ENCODE data around the gene RAD54L. TPM values are rescaled to one million over a fixed set of nuclear protein-coding genes. Genes with fewer than 3 reads are reported as not detected.

Gene RAD54L
- total and polyA plus RNA-seq, 10 of the 15 experiments (the other 5 are each of a cell fraction or from before 2014, with no cell fraction given) = 12.9 to 54.2 (median 23.6) TPM

DNA sequence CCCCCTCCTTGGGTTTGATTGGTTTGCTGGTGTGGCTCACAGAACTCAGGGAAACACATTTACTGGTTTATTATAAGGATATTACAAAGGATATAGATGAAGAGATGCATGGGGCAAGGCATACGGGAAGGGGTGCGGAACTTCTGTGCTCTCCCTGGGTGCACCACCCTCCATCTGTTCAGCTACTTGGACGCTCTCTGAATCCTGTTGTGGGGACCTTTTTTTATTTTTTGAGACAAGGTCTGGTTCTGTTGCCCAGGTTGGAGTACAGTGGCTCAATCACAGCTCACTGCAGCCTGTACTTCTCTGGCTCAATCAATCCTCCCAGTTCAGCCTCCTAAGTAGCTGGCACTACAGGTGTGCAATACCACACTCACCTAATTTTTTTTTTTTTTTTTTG is 37.0 kb upstream of the RAD54L start:
- ChIA-PET SMC1A (ENCODE audit: uncharacterized antibody, unreplicated experiment) (no interaction called here), RAD21 (ENCODE audit: unreplicated experiment) (no interaction called here), CTCF (interaction anchor here (0.9 to 1.5 kb wide), 3 partner anchors 13 to 53 kb away, joined by 3 to 7 read pairs (median 4); no protein-coding TSS in a partner anchor), POLR2A (no interaction called here)
- in situ Hi-C loops (cut with MboI) = no loop called here
- DNase-seq (ENCODE audit: low read depth, low spot score) (no peak), FAIRE-seq (no peak), ATAC-seq (no peak)
- Histone ChIP-seq H3K4me2 (ENCODE audit: control insufficient read depth, insufficient read depth) (no peak overlapping the region), H3K9me3 (replicated peaks; ENCODE audit: control insufficient read depth, insufficient read depth, low read length) (no peaks in the 10 kb centered on the region), H3K9ac (ENCODE audit: control insufficient read depth, insufficient read depth, low read length) (no peak overlapping the region), H2AFZ (ENCODE audit: control insufficient read depth, low read depth, low read length) (no peak overlapping the region), H3K27ac (ENCODE audit: control insufficient read depth, insufficient read depth) (no peak overlapping the region), H3K4me3 (no peak overlapping the region), H3K36me3 (ENCODE audit: control insufficient read depth in 2 of 2, insufficient read depth in 2 of 2, low read length in 1 of 2) (no peaks in the 10 kb centered on the region), H3K4me1 (ENCODE audit: control insufficient read depth, insufficient read depth, low read length) (no peaks in the 10 kb centered on the region), H3K27me3 (replicated peaks in 1 of 2; ENCODE audit: control insufficient read depth in 2 of 2, insufficient read depth in 2 of 2, low read length in 1 of 2) (no peaks in the 10 kb centered on the region), H4K20me1 (ENCODE audit: control insufficient read depth, insufficient read depth) (no peaks in the 10 kb centered on the region), H3K79me2 (ENCODE audit: control insufficient read depth, insufficient read depth, low read length) (no peaks in the 10 kb centered on the region)
- no peak for TF ChIP-seq YBX1 (IDR thresholded peaks at IDR 0.05)
- no TSS peak for BruUV-seq (replicated peaks)
- WGBS (ENCODE audit: insufficient coverage, insufficient replicate concordance, low lambda C conversion rate, missing lambda C conversion rate) = 67% methylated on average over 3 of the region's 3 CpGs
- intact Hi-C loops (cut with micrococcal nuclease; ENCODE audit: unreplicated experiment) = no loop called here

DNA sequence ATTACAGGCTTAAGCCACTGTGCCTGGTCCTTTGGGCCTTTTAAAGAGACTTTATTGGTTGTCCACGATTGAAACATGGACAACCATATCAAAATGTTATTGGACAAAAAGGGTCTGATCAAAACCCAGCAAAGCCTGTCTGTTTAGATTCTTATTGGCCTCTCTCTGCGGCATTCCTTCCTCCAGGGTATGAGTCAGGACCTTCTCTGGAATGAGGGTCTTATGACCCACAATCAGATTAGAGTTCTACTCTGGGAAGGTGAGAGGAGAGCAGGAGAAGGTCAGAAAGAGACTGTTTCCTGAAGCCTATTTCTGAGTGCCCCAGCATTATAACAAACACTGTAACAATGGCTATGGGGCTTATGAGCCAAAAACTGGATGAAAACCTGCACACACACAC is 36.5 kb upstream of the RAD54L start:
- no peaks in the 10 kb centered on the region for H3K36me3 ChIP-seq (ENCODE audit: control insufficient read depth in 2 of 2, insufficient read depth in 2 of 2, low read length in 1 of 2)
- BruUV-seq (replicated peaks) = no TSS peak
- DNase-seq (ENCODE audit: low read depth, low spot score) (no peak), FAIRE-seq (no peak), ATAC-seq (no peak)
- WGBS (ENCODE audit: insufficient coverage, insufficient replicate concordance, low lambda C conversion rate, missing lambda C conversion rate) = 50% methylated on average over 2 of the region's 2 CpGs
- ChIA-PET POLR2A (no interaction called here), CTCF (no interaction called here), SMC1A (ENCODE audit: uncharacterized antibody, unreplicated experiment) (no interaction called here), RAD21 (ENCODE audit: unreplicated experiment) (no interaction called here)
- no peak overlapping the region for H2AFZ ChIP-seq (ENCODE audit: control insufficient read depth, low read depth, low read length)
- in situ Hi-C loops (cut with MboI) = no loop called here
- intact Hi-C loops (cut with micrococcal nuclease; ENCODE audit: unreplicated experiment) = no loop called here
- H3K4me1 ChIP-seq (ENCODE audit: control insufficient read depth, insufficient read depth, low read length) = no peaks in the 10 kb centered on the region
- H3K79me2 ChIP-seq (ENCODE audit: control insufficient read depth, insufficient read depth, low read length) = no peaks in the 10 kb centered on the region
- no peak overlapping the region for H3K4me2 ChIP-seq (ENCODE audit: control insufficient read depth, insufficient read depth)
- H4K20me1 ChIP-seq (ENCODE audit: control insufficient read depth, insufficient read depth) = no peaks in the 10 kb centered on the region
- no peaks in the 10 kb centered on the region for H3K27me3 ChIP-seq (replicated peaks in 1 of 2; ENCODE audit: control insufficient read depth in 2 of 2, insufficient read depth in 2 of 2, low read length in 1 of 2)
- no peaks in the 10 kb centered on the region for H3K9me3 ChIP-seq (replicated peaks; ENCODE audit: control insufficient read depth, insufficient read depth, low read length)
- H3K9ac ChIP-seq (ENCODE audit: control insufficient read depth, insufficient read depth, low read length) = no peak overlapping the region
- TF ChIP-seq WRNIP1 (IDR thresholded peaks at IDR 0.05; ENCODE audit: borderline replicate concordance, low read depth, low read length) (no peak), TCF3 (IDR thresholded peaks at IDR 0.05; ENCODE audit: borderline replicate concordance, insufficient read depth, low read depth, low read length) (no peak), CHD4 (IDR thresholded peaks at IDR 0.05) (no peak), HDAC2 (IDR thresholded peaks at IDR 0.05) (no peak), MEF2B (IDR thresholded peaks at IDR 0.05; ENCODE audit: partially characterized antibody, poor library complexity, severe bottlenecking) (no peak), NFXL1 (IDR thresholded peaks at IDR 0.05; ENCODE audit: borderline replicate concordance) (no peak), MTA2 (IDR thresholded peaks at IDR 0.05; ENCODE audit: low read depth) (no peak), NR2C1 (IDR thresholded peaks at IDR 0.05) (no peak), HCFC1 (IDR thresholded peaks at IDR 0.05; ENCODE audit: low read length) (no peak)
- TF ChIP-seq, protein P1, sequence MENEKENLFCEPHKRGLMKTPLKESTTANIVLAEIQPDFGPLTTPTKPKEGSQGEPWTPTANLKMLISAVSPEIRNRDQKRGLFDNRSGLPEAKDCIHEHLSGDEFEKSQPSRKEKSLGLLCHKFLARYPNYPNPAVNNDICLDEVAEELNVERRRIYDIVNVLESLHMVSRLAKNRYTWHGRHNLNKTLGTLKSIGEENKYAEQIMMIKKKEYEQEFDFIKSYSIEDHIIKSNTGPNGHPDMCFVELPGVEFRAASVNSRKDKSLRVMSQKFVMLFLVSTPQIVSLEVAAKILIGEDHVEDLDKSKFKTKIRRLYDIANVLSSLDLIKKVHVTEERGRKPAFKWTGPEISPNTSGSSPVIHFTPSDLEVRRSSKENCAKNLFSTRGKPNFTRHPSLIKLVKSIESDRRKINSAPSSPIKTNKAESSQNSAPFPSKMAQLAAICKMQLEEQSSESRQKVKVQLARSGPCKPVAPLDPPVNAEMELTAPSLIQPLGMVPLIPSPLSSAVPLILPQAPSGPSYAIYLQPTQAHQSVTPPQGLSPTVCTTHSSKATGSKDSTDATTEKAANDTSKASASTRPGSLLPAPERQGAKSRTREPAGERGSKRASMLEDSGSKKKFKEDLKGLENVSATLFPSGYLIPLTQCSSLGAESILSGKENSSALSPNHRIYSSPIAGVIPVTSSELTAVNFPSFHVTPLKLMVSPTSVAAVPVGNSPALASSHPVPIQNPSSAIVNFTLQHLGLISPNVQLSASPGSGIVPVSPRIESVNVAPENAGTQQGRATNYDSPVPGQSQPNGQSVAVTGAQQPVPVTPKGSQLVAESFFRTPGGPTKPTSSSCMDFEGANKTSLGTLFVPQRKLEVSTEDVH (IDR thresholded peaks at IDR 0.05; ENCODE audit: low read depth, partially characterized antibody) = no peak
- TF ChIP-seq, protein P2, sequence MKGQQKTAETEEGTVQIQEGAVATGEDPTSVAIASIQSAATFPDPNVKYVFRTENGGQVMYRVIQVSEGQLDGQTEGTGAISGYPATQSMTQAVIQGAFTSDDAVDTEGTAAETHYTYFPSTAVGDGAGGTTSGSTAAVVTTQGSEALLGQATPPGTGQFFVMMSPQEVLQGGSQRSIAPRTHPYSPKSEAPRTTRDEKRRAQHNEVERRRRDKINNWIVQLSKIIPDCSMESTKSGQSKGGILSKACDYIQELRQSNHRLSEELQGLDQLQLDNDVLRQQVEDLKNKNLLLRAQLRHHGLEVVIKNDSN (IDR thresholded peaks at IDR 0.05; ENCODE audit: borderline replicate concordance, extremely low read length, insufficient read depth, low read depth, low read length) = no peak
- H3K4me3 ChIP-seq = no peak overlapping the region
- no peak overlapping the region for H3K27ac ChIP-seq (ENCODE audit: control insufficient read depth, insufficient read depth)

All from GM12878 (cell line).